IMR-90 (cell line): ENCODE measurements around the gene BRIP1. TPM values are rescaled to one million over a fixed set of nuclear protein-coding genes. Genes with fewer than 3 reads are reported as not detected.

Experiments
- ATAC-seq: fragments of 200-7000 bp; cut with Tn5 transposase; 2 replicates; pipeline ENCODE4 v1.9.1; 2020; ENCODE audit warnings: low read depth, mild to moderate bottlenecking, moderate library complexity
- BruUV-seq: library from RNA; stranded (reverse); fragments of 400-500 nt; replicated peaks from 2 replicates; lab custom pipeline; 2021; lab: Mats Ljungman, UMichigan
- CTCF ChIA-PET: fragments of 300-600 bp; formaldehyde crosslinking; extraction: SDS; loops from one replicate; lab custom pipeline; 2021; ENCODE audit warnings: antibody characterized with exemption; lab: Yijun Ruan, JAX
- POLR2A ChIA-PET: fragments of 300-600 bp; sonication (Branson Sonifier 250); formaldehyde crosslinking; loops from one replicate; lab custom pipeline; 2022; ENCODE audit warnings: antibody characterized with exemption; ENCODE audit not compliant: unreplicated experiment; lab: Charles Lee
- DNase-seq: peaks from one replicate; pipeline ENCODE4 v3.0.0; 2013
- H2AFZ ChIP-seq: replicated peaks from 2 replicates; pipeline ENCODE3; 2013; ENCODE audit warnings: low read length, mild to moderate bottlenecking; ENCODE audit not compliant: poor library complexity
- H2AK5ac ChIP-seq: 2 replicates; pipeline ENCODE4 v1.6.1; 2013; ENCODE audit warnings: low read depth, low read length, inconsistent platforms
- H2AK9ac ChIP-seq: replicated peaks from 2 replicates; pipeline ENCODE3; 2013; ENCODE audit warnings: mild to moderate bottlenecking, low read depth, low read length, moderate library complexity; ENCODE audit not compliant: poor library complexity
- H2BK120ac ChIP-seq: 2 replicates; pipeline ENCODE4 v1.6.1; 2013; ENCODE audit warnings: low read depth, low read length, inconsistent platforms
- H2BK15ac ChIP-seq: 3 replicates; pipeline ENCODE4 v1.6.1; 2013; ENCODE audit warnings: low read depth, low read length, inconsistent platforms
- H2BK20ac ChIP-seq: 2 replicates; pipeline ENCODE4 v1.6.1; 2013; ENCODE audit warnings: low read depth, mild to moderate bottlenecking, inconsistent platforms, low read length, moderate library complexity
- H2BK5ac ChIP-seq: 2 replicates; pipeline ENCODE4 v1.6.1; 2013; ENCODE audit warnings: mild to moderate bottlenecking, low read depth, low read length, inconsistent platforms; ENCODE audit not compliant: poor library complexity, severe bottlenecking
- H3K14ac ChIP-seq: replicated peaks from 2 replicates; pipeline ENCODE4 v1.6.1; 2013; ENCODE audit warnings: low read depth, low read length, inconsistent platforms
- H3K18ac ChIP-seq: 2 replicates; pipeline ENCODE4 v1.6.1; 2013; ENCODE audit warnings: low read depth, low read length, control low read depth
- H3K23ac ChIP-seq: 2 replicates; pipeline ENCODE4 v1.6.1; 2013; ENCODE audit warnings: low read depth, low read length, inconsistent platforms
- H3K27ac ChIP-seq: 2 replicates; pipeline ENCODE4 v1.5.1; 2013; ENCODE audit warnings: mild to moderate bottlenecking, control low read depth, low read length; ENCODE audit not compliant: insufficient read depth
- H3K27me3 ChIP-seq: 2 replicates; pipeline ENCODE4 v1.6.1; 2013; ENCODE audit warnings: low read length; ENCODE audit not compliant: control insufficient read depth, insufficient read depth
- H3K36me3 ChIP-seq: 2 replicates; pipeline ENCODE4 v1.6.1; 2013; ENCODE audit warnings: low read length, mixed read lengths; ENCODE audit not compliant: control insufficient read depth, insufficient read depth
- H3K4ac ChIP-seq: 2 replicates; pipeline ENCODE4 v1.6.1; 2013; ENCODE audit warnings: low read depth, low read length, inconsistent platforms
- H3K4me1 ChIP-seq: 2 replicates; pipeline ENCODE4 v1.6.1; 2013; ENCODE audit warnings: low read length, mixed read lengths; ENCODE audit not compliant: control insufficient read depth, insufficient read depth
- H3K4me2 ChIP-seq: 2 replicates; pipeline ENCODE4 v1.6.1; 2013; ENCODE audit warnings: low read depth, mild to moderate bottlenecking, control low read depth, low read length, moderate library complexity
- H3K4me3 ChIP-seq: 2 replicates; pipeline ENCODE4 v1.5.1; 2013; ENCODE audit warnings: low read depth, mild to moderate bottlenecking, control low read depth, low read length, moderate library complexity; ENCODE audit not compliant: insufficient read depth
- H3K56ac ChIP-seq: 2 replicates; pipeline ENCODE4 v1.6.1; 2013; ENCODE audit warnings: low read length, inconsistent platforms; ENCODE audit not compliant: insufficient read depth; ENCODE audit errors: extremely low read depth
- H3K79me1 ChIP-seq, 2 experiments: 2 replicates each; pipeline ENCODE4 v1.6.1; 2013; ENCODE audit warnings: low read length in 2 of 2, inconsistent platforms in 1 of 2, low read depth in 1 of 2
- H3K9ac ChIP-seq: 2 replicates; pipeline ENCODE4 v1.6.1; 2013; ENCODE audit warnings: low read depth, low read length, control low read depth
- H3K9me1 ChIP-seq: 2 replicates; pipeline ENCODE4 v1.6.1; 2013; ENCODE audit warnings: low read length, inconsistent platforms; ENCODE audit not compliant: insufficient read depth
- H3K9me3 ChIP-seq: 2 replicates; pipeline ENCODE4 v1.6.1; 2013; ENCODE audit warnings: low read length; ENCODE audit not compliant: control insufficient read depth, insufficient read depth
- H4K20me1 ChIP-seq: 2 replicates; pipeline ENCODE4 v1.6.1; 2013; ENCODE audit warnings: low read length, inconsistent platforms; ENCODE audit not compliant: insufficient read depth
- H4K5ac ChIP-seq: 2 replicates; pipeline ENCODE4 v1.6.1; 2013; ENCODE audit warnings: mild to moderate bottlenecking, low read depth, low read length, control low read depth
- H4K8ac ChIP-seq, 2 experiments: 2 replicates each; pipeline ENCODE4 v1.6.1; 2013; ENCODE audit warnings: low read depth in 2 of 2, low read length in 2 of 2, control low read depth in 1 of 2, inconsistent platforms in 1 of 2
- H4K91ac ChIP-seq: 2 replicates; pipeline ENCODE4 v1.6.1; 2013; ENCODE audit warnings: low read depth, low read length, inconsistent platforms; ENCODE audit not compliant: insufficient read depth
- CEBPB ChIP-seq: IDR thresholded peaks from 2 replicates; pipeline ENCODE4 v1.6.1; 2012; ENCODE audit warnings: low read depth, low read length, improper control_type of control experiment
- SMC3 ChIP-seq: fragments of 150-350 bp; IDR thresholded peaks from 2 replicates; pipeline ENCODE4 v1.6.1; 2016; ENCODE audit warnings: low read depth, mild to moderate bottlenecking, antibody characterized with exemption, low read length, moderate library complexity
- WGBS, 2 experiments: methylation state at CpG; one replicate each; pipeline versions ENCODE4 v1.1.5 to v1.1.7; 2013; ENCODE audit warnings: missing lambda C conversion rate in 2 of 2; ENCODE audit not compliant: insufficient read length in 1 of 2; ENCODE audit errors: extremely low coverage in 2 of 2; 5-methylcytosine and 5-hydroxymethylcytosine counted together
- dilution Hi-C: fragments of 300-500 bp; cut with HindIII; formaldehyde crosslinking; loops from one replicate; pipeline ENCODE4 v1.14.3; 2018; ENCODE audit warnings: low sequenced_read_pairs; ENCODE audit not compliant: unreplicated experiment
- in situ Hi-C: fragments of 300-500 bp; cut with MboI; formaldehyde crosslinking; loops from 3 replicates; pipeline ENCODE4 v1.14.3; 2019; ENCODE audit warnings: low sequenced_read_pairs, inconsistent platforms, mixed read lengths
- intact Hi-C: fragments of 100-400 bp; cut with micrococcal nuclease; formaldehyde crosslinking; loops from 2 replicates; pipeline ENCODE4 v1.10.0; 2022
- polyA plus RNA-seq, 3 experiments: library from polyadenylated mRNA; depleted of rRNA; stranded (reverse); fragments of >200 nt; gene quantifications; 2 replicates each; pipeline ENCODE4 v1.2.3, GENCODE V29; 2012; ENCODE audit warnings: low replicate concordance in 1 of 3
- total RNA-seq: library from RNA; depleted of rRNA; stranded (reverse); fragments of >200 nt; gene quantifications from 2 replicates; pipeline ENCODE4 v1.2.3, GENCODE V29; 2012

Gene BRIP1
- total and polyA plus RNA-seq, 2 of the 4 experiments (the other 2 are of a cell fraction) = 6.1 to 19.7 TPM

DNA sequence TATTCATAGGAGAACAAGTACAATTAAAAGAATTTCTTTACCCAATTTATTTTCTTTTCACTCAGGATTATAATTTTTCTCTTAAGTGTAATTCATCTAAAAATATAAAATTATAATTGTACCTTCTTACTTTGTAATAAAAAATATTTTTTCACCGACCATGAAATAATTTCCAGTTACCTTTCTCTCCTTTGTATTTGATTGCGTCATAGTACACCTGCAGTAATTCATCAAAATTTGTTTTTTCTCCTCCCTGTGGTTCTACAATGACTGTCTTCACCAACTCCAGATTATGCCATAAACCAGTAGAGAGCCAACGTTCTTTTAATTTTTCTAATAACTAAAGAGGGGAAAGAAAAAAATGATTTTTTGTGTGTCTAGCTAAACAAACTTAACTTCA, 119.1 kb downstream of the BRIP1 start:
- POLR2A ChIA-PET = no interaction called here
- dilution Hi-C loops = no loop called here
- WGBS, 2 experiments = no CpG with 5 or more reads among the region's 3 CpGs

More for the DNA sequence above, 119.1 kb downstream of the BRIP1 start:
- no peak overlapping the region for H3K23ac ChIP-seq
- H2BK20ac ChIP-seq = no peak overlapping the region
- H3K14ac ChIP-seq = no peak overlapping the region
- H3K4me3 ChIP-seq = no peak overlapping the region
- H3K27me3 ChIP-seq = no peaks in the 10 kb centered on the region
- BruUV-seq = no TSS peak
- H2AK5ac ChIP-seq = no peak overlapping the region
- no peak overlapping the region for H3K27ac ChIP-seq
- CTCF ChIA-PET = no interaction called here
- DNase-seq (no peak), ATAC-seq (no peak)
- H2AK9ac ChIP-seq = no peak overlapping the region
- no peak overlapping the region for H3K18ac ChIP-seq
- H2BK120ac ChIP-seq = no peak overlapping the region
- H3K56ac ChIP-seq = no peak overlapping the region
- no peak overlapping the region for H3K4ac ChIP-seq
- in situ Hi-C loops = no loop called here
- no peak overlapping the region for H2BK5ac ChIP-seq
- no peak overlapping the region for H4K5ac ChIP-seq
- H3K36me3 ChIP-seq = peaks cover 4% of the 10 kb centered on the region; the same call in 1 of the 2 replicates
- peaks cover 2% of the 10 kb centered on the region; the same call in 1 of the 2 replicates for H3K9me3 ChIP-seq
- no peak overlapping the region for H4K91ac ChIP-seq
- H3K9me1 ChIP-seq = no peaks in the 10 kb centered on the region
- no peak overlapping the region for H2BK15ac ChIP-seq
- H3K4me1 ChIP-seq = no peaks in the 10 kb centered on the region
- H4K20me1 ChIP-seq = no peaks in the 10 kb centered on the region
- no peak overlapping the region for H4K8ac ChIP-seq
- peaks cover 0 to 4% of the 10 kb centered on the region in 2 experiments; a peak in 1 of 4 replicates for H3K79me1 ChIP-seq
- no peak overlapping the region for H2AFZ ChIP-seq
- TF ChIP-seq CEBPB (peak; percentile 86), SMC3 (no peak)
- H3K9ac ChIP-seq = no peak overlapping the region
- no peak overlapping the region for H3K4me2 ChIP-seq
- intact Hi-C loops = no loop called here
